Trophoblast cell (in vitro differentiated cells and primary cell): Measurements from ENCODE around the gene CRABP2.

Experiments
- DNase-seq, 2 donors: peaks; one replicate each; pipeline ENCODE4 v3.0.0-alpha.2; 2016
- H2AFZ ChIP-seq: 2 replicates; pipeline ENCODE4 v1.6.1; 2013; ENCODE audit warnings: low read length, moderate library complexity, mild to moderate bottlenecking; ENCODE audit not compliant: insufficient read depth, poor library complexity
- H2AK5ac ChIP-seq: 2 replicates; pipeline ENCODE4 v1.6.1; 2013; ENCODE audit warnings: mild to moderate bottlenecking, low read length
- H2BK120ac ChIP-seq: 2 replicates; pipeline ENCODE4 v1.6.1; 2013; ENCODE audit warnings: low read length, mild to moderate bottlenecking, moderate library complexity; ENCODE audit not compliant: insufficient read depth, poor library complexity
- H2BK12ac ChIP-seq: 2 replicates; pipeline ENCODE4 v1.6.1; 2013; ENCODE audit warnings: mild to moderate bottlenecking, low read length, moderate library complexity
- H2BK5ac ChIP-seq: 2 replicates; pipeline ENCODE4 v1.6.1; 2013; ENCODE audit warnings: low read length, low read depth, moderate library complexity, mild to moderate bottlenecking; ENCODE audit not compliant: poor library complexity
- H3K14ac ChIP-seq: 2 replicates; pipeline ENCODE4 v1.6.1; 2013; ENCODE audit warnings: mild to moderate bottlenecking, low read length
- H3K18ac ChIP-seq: 2 replicates; pipeline ENCODE4 v1.6.1; 2013; ENCODE audit warnings: mild to moderate bottlenecking, low read length
- H3K23ac ChIP-seq: 2 replicates; pipeline ENCODE4 v1.6.1; 2013; ENCODE audit warnings: low read length
- H3K27ac ChIP-seq: 2 replicates; pipeline ENCODE4 v1.5.1; 2013; ENCODE audit warnings: low read depth, mild to moderate bottlenecking, inconsistent platforms, low read length, moderate library complexity
- H3K27me3 ChIP-seq: 2 replicates; pipeline ENCODE4 v1.6.1; 2013; ENCODE audit warnings: inconsistent platforms, mild to moderate bottlenecking, low read length, moderate library complexity; ENCODE audit not compliant: insufficient read depth
- H3K36me3 ChIP-seq, 2 experiments: 1 replicate in 1 of 2; 2 replicates in 1 of 2; pipeline ENCODE4 v1.6.1; 2013; ENCODE audit warnings: low read length in 2 of 2, mild to moderate bottlenecking in 2 of 2, moderate library complexity in 1 of 2; ENCODE audit not compliant: insufficient read depth in 2 of 2, control insufficient read depth in 1 of 2
- H3K4ac ChIP-seq: 2 replicates; pipeline ENCODE4 v1.6.1; 2013; ENCODE audit warnings: low read depth, mild to moderate bottlenecking, low read length, moderate library complexity
- H3K4me1 ChIP-seq, 2 experiments: 1 replicate in 1 of 2; 2 replicates in 1 of 2; pipeline ENCODE4 v1.6.1; 2013; ENCODE audit warnings: low read length in 2 of 2, mild to moderate bottlenecking in 2 of 2, moderate library complexity in 1 of 2; ENCODE audit not compliant: insufficient read depth in 2 of 2, control insufficient read depth in 1 of 2
- H3K4me2 ChIP-seq: 2 replicates; pipeline ENCODE4 v1.6.1; 2013; ENCODE audit warnings: inconsistent platforms, mild to moderate bottlenecking, low read length, moderate library complexity
- H3K4me3 ChIP-seq: 2 replicates; pipeline ENCODE4 v1.5.1; 2013; ENCODE audit warnings: mild to moderate bottlenecking, low read depth, low read length, inconsistent platforms
- H3K79me1 ChIP-seq: one replicate; pipeline ENCODE4 v1.6.1; 2013; ENCODE audit warnings: low read length
- H3K79me2 ChIP-seq: 2 replicates; pipeline ENCODE4 v1.6.1; 2013; ENCODE audit warnings: low read length, mild to moderate bottlenecking; ENCODE audit not compliant: control insufficient read depth, insufficient read depth, poor library complexity
- H3K9ac ChIP-seq: 2 replicates; pipeline ENCODE4 v1.6.1; 2013; ENCODE audit warnings: mild to moderate bottlenecking, low read length
- H3K9me3 ChIP-seq: 2 replicates; pipeline ENCODE4 v1.6.1; 2013; ENCODE audit warnings: low read depth, mild to moderate bottlenecking, control low read depth, inconsistent platforms, low read length; ENCODE audit not compliant: insufficient read depth
- H4K12ac ChIP-seq: 2 replicates; pipeline ENCODE4 v1.6.1; 2013; ENCODE audit warnings: low read depth, mild to moderate bottlenecking, low read length, moderate library complexity
- H4K8ac ChIP-seq: 2 replicates; pipeline ENCODE4 v1.6.1; 2013; ENCODE audit warnings: low read depth, mild to moderate bottlenecking, low read length, moderate library complexity
- H4K91ac ChIP-seq: one replicate; pipeline ENCODE4 v1.6.1; 2013; ENCODE audit warnings: low read depth, mild to moderate bottlenecking, low read length, moderate library complexity
- WGBS: extraction: QIAGEN DNeasy Blood & Tissue Kit; methylation state at CpG from one replicate; pipeline ENCODE4 v1.1.7; 2013; ENCODE audit warnings: missing lambda C conversion rate; ENCODE audit not compliant: insufficient read length, insufficient coverage; ENCODE audit errors: extremely low coverage; 5-methylcytosine and 5-hydroxymethylcytosine counted together

The CRABP2 gene

GRCh38 chr1:156659988-156660751, 45.2 kb downstream of the CRABP2 start:
- Histone ChIP-seq H3K27me3 (peaks cover 10% of the 10 kb centered on the region), H3K4ac (no peak overlapping the region), H4K12ac (no peak overlapping the region), H3K36me3 (no peaks in the 10 kb centered on the region), H3K27ac (peak overlapping the region; percentile 92), H3K4me3 (peak overlapping the region; percentile 30), H2BK12ac (peak overlapping the region; percentile 4), H4K8ac (no peak overlapping the region), H2AFZ (peak overlapping the region; percentile 2), H3K79me1 (peaks cover 45% of the 10 kb centered on the region), H3K14ac (peak overlapping the region; percentile 0), H3K9ac (peak overlapping the region; percentile 4), H2BK5ac (peak overlapping the region; percentile 1), H3K23ac (peak overlapping the region; percentile 2), H3K9me3 (no peaks in the 10 kb centered on the region), H2BK120ac (peak overlapping the region; percentile 83), H3K4me2 (peak overlapping the region; percentile 2), H4K91ac (peak overlapping the region; percentile 81), H3K4me1 (peaks cover 45 to 59% of the 10 kb centered on the region in 2 experiments), H3K79me2 (no peaks in the 10 kb centered on the region), H3K18ac (peak overlapping the region; percentile 6), H2AK5ac (peak overlapping the region; percentile 62)
- no CpG with 5 or more reads among the region's 38 CpGs for WGBS
- peak; percentile 98 for DNase-seq

- no peak overlapping the region for H2BK120ac ChIP-seq
- peaks cover 41 to 54% of the 10 kb centered on the region in 2 experiments for H3K4me1 ChIP-seq
- H3K4ac ChIP-seq, result no peak overlapping the region
- H3K9ac ChIP-seq, result no peak overlapping the region
- H3K27me3 ChIP-seq, result peaks cover 10% of the 10 kb centered on the region
- peaks cover 42% of the 10 kb centered on the region for H3K79me1 ChIP-seq
- H2BK12ac ChIP-seq, result peak overlapping the region; percentile 4
- H2BK5ac ChIP-seq, result no peak overlapping the region
- H3K27ac ChIP-seq, result no peak overlapping the region
- H4K91ac ChIP-seq, result peak overlapping the region; percentile 1
- H3K18ac ChIP-seq, result no peak overlapping the region
- H3K14ac ChIP-seq, result no peak overlapping the region
- no peak overlapping the region for H3K4me3 ChIP-seq
- H4K12ac ChIP-seq, result no peak overlapping the region
- H4K8ac ChIP-seq, result no peak overlapping the region
- peak overlapping the region; percentile 2 for H2AFZ ChIP-seq
- no CpG with 5 or more reads among the region's 6 CpGs for WGBS
- no peak overlapping the region for H3K23ac ChIP-seq
- no peaks in the 10 kb centered on the region for H3K9me3 ChIP-seq
- H3K79me2 ChIP-seq, result no peaks in the 10 kb centered on the region
- H3K36me3 ChIP-seq, result no peaks in the 10 kb centered on the region
- H2AK5ac ChIP-seq, result no peak overlapping the region
- no peak overlapping the region for H3K4me2 ChIP-seq
- DNase-seq, result no peak
These were observed 45.8 kb downstream of the CRABP2 start for GRCh38 chr1:156659661-156659987.

GRCh38 chr1:156658945-156659574, 46.3 kb downstream of the CRABP2 start:
- no peak overlapping the region for H2AK5ac ChIP-seq
- no peak overlapping the region for H3K4me3 ChIP-seq
- peaks cover 35 to 49% of the 10 kb centered on the region in 2 experiments for H3K4me1 ChIP-seq
- peaks cover 36% of the 10 kb centered on the region for H3K79me1 ChIP-seq
- no CpG with 5 or more reads among the region's 10 CpGs for WGBS
- H2AFZ ChIP-seq, result no peak overlapping the region
- H2BK12ac ChIP-seq, result no peak overlapping the region
- no peak overlapping the region for H2BK5ac ChIP-seq
- H4K8ac ChIP-seq, result no peak overlapping the region
- peaks cover 10% of the 10 kb centered on the region for H3K27me3 ChIP-seq
- H3K14ac ChIP-seq, result no peak overlapping the region
- no peak overlapping the region for H3K27ac ChIP-seq
- no peak overlapping the region for H3K4me2 ChIP-seq
- H4K91ac ChIP-seq, result no peak overlapping the region
- no peaks in the 10 kb centered on the region for H3K9me3 ChIP-seq
- H3K79me2 ChIP-seq, result no peaks in the 10 kb centered on the region
- no peaks in the 10 kb centered on the region for H3K36me3 ChIP-seq
- no peak overlapping the region for H4K12ac ChIP-seq
- H3K4ac ChIP-seq, result no peak overlapping the region
- H3K18ac ChIP-seq, result no peak overlapping the region
- DNase-seq, result no peak
- no peak overlapping the region for H3K23ac ChIP-seq
- no peak overlapping the region for H2BK120ac ChIP-seq
- no peak overlapping the region for H3K9ac ChIP-seq

GRCh38 chr1:156658496-156658895, 46.9 kb downstream of the CRABP2 start:
- H3K14ac ChIP-seq, result no peak overlapping the region
- no peak overlapping the region for H3K4ac ChIP-seq
- H3K4me3 ChIP-seq, result no peak overlapping the region
- DNase-seq, result no peak
- H3K4me2 ChIP-seq, result no peak overlapping the region
- no peak overlapping the region for H2BK120ac ChIP-seq
- H3K18ac ChIP-seq, result no peak overlapping the region
- no peaks in the 10 kb centered on the region for H3K79me2 ChIP-seq
- no peak overlapping the region for H2AFZ ChIP-seq
- H4K12ac ChIP-seq, result no peak overlapping the region
- H4K91ac ChIP-seq, result no peak overlapping the region
- no peaks in the 10 kb centered on the region for H3K36me3 ChIP-seq
- no peak overlapping the region for H3K23ac ChIP-seq
- H3K9me3 ChIP-seq, result no peaks in the 10 kb centered on the region
- H3K4me1 ChIP-seq, result peaks cover 30 to 44% of the 10 kb centered on the region in 2 experiments
- no peak overlapping the region for H3K27ac ChIP-seq
- no peak overlapping the region for H4K8ac ChIP-seq
- H2AK5ac ChIP-seq, result no peak overlapping the region
- peaks cover 10% of the 10 kb centered on the region for H3K27me3 ChIP-seq
- peaks cover 30% of the 10 kb centered on the region for H3K79me1 ChIP-seq
- no peak overlapping the region for H2BK5ac ChIP-seq
- no peak overlapping the region for H3K9ac ChIP-seq
- H2BK12ac ChIP-seq, result no peak overlapping the region
- WGBS, result no CpG with 5 or more reads among the region's 14 CpGs
